ENCODE results near the gene EPB41L4B.
"Not testable (repeated sequence)": the region's sequence is repeated elsewhere in the genome, so short reads cannot be mapped to it uniquely, and the experiment has no call there.

The EPB41L4B gene

GRCh38 chr9:109320742-109321448 is at the start of gene EPB41L4B:
EPB41L4B (minus strand) TSS chr9:109321059; CDS start chr9:109320446, 613 bp downstream.
- DNase-seq: peak; percentile 88

DNA sequence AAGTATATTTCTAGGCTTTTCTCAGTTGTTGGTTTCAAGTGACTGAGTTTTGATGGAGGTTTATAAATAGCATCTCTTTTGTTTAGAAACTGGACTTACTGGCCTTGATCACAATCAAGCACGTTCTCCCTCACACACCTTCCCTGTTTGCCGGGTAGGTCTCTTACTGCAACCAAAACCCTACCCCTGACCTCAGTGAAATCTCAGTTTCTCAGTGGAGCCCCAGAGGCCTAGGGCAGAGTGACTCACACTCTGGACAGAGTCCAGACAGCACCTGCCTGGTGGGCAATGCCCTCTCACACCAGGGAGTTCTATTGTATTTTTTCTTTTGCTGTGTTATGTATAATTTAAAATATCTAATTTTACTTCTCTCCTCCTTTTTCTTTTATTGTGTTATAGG is 48.4 kb upstream of the EPB41L4B start:
- no peak for DNase-seq

- DNase-seq: no peak
Measured at GRCh38 chr9:109360771-109361170, 39.9 kb upstream of the EPB41L4B start.

- DNase-seq: not testable (repeated sequence)
Measured at GRCh38 chr9:109358968-109359603, 38.2 kb upstream of the EPB41L4B start.

DNA sequence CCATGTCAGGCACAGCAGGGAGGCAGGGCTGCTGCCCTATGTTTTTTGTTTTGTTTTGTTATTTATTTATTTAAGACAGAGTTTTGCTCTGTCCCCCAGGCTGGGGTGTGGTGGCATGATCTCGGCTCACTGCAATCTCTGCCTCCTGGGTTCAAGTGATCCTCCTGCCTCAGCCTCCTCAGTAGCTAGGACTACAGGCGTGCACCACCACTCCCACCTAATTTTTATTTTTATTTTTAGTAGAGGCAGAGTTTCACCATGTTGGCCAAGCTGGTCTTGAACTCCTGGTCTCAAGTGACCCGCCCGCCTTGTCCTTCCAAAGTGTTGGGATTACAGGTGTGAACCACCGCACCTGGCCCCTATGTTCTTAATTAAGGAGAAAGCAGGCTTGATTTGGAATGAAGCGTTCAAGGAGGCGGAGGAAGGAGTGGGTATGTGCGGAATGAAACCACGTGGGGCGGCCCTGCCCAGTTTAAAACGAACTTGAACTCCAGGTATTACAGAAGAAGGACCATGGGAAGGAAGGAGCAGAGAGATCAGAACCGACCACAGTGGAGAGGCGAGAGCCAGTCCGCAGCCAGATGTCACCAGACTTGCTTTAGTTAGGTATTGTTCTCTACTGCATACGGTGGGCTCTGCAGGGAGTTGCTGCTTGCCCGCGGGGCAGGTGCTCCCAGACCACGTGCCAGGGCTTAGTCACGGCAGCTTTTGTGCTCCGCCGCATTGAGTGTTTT is 34.9 kb upstream of the EPB41L4B start:
- DNase-seq: no peak

DNA sequence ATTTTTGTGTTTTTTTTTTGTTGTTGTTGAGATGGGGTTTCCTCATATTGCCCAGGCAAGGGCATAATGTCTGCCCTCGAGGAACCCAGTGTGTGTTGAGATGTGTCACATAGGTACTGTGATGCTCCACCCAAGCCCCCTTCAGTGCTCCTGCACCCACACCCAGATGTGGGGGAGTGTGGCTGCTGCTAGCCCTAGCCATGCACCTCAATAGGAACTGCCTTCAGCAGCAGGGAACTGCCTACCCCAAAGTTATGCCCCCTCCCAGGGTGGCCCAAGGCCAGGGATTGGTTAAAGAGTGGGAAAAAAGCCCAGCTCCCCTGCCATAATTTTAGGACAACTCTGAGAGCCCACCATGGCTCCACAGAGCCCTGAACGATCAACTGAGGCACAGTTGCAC is 33.3 kb upstream of the EPB41L4B start:
- DNase-seq: no peak

- DNase-seq: no peak
Measured at GRCh38 chr9:109351032-109351431, 30.2 kb upstream of the EPB41L4B start.

- DNase-seq: no peak
Measured at GRCh38 chr9:109349421-109349846, 28.6 kb upstream of the EPB41L4B start.

GRCh38 chr9:109346904-109347303 is 26.0 kb upstream of the EPB41L4B start:
- DNase-seq: no peak

DNA sequence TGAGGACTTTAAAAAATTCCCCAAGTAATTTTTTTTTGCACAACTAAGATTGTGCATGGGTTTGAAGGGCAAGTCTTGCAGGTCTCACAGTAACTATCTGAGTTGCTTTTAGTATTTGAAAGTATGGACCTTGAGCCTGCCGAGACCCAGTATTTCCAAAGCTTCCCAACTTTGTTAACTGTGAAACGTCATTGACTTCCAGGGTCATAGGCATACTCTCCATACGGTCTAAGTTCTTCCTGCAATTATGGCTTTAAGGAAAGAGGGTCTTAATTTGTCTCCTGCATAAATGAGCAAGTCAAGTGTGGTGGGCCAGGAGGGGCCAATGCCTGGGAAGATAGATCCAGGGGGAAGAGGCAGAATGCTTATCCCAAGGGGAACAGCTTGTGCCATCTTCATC is 24.0 kb upstream of the EPB41L4B start:
- no peak for DNase-seq

- no peak for DNase-seq
Measured at GRCh38 chr9:109342878-109343277, 22.0 kb upstream of the EPB41L4B start.

GRCh38 chr9:109341561-109341960 is 20.7 kb upstream of the EPB41L4B start:
- no peak for DNase-seq

- DNase-seq: not testable (repeated sequence)
Measured at GRCh38 chr9:109340979-109341378, 20.1 kb upstream of the EPB41L4B start.

GRCh38 chr9:109336409-109336808 is 15.6 kb upstream of the EPB41L4B start:
- no peak for DNase-seq

GRCh38 chr9:109335929-109336328 is 15.1 kb upstream of the EPB41L4B start:
- no peak for DNase-seq

- no peak for DNase-seq
Measured at GRCh38 chr9:109335121-109335520, 14.3 kb upstream of the EPB41L4B start.

DNA sequence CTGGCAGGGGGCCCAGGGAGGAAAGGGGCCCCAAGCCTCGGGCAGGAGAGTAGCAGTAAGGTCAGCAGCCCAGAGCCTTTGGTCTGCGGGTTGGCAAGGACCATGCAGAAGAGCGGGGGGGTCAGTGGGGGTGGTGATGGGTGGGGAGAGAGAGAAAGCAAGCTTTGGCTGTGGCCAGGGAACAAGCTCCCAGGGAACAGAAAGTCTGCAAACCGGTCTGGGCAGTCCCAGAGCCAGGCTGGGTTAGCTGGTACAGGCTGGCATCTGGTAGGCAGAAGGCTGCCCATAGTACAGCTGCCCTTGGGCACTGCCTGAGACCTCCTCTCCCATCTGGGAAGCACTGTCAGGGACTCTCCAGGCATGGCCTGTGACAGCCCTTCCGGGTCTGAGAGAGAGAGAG is 10.5 kb upstream of the EPB41L4B start:
- DNase-seq: no peak

GRCh38 chr9:109329638-109330258 is 8.9 kb upstream of the EPB41L4B start:
- no peak for DNase-seq

- no peak for DNase-seq
Measured at GRCh38 chr9:109328978-109329637, 8.2 kb upstream of the EPB41L4B start.

DNA sequence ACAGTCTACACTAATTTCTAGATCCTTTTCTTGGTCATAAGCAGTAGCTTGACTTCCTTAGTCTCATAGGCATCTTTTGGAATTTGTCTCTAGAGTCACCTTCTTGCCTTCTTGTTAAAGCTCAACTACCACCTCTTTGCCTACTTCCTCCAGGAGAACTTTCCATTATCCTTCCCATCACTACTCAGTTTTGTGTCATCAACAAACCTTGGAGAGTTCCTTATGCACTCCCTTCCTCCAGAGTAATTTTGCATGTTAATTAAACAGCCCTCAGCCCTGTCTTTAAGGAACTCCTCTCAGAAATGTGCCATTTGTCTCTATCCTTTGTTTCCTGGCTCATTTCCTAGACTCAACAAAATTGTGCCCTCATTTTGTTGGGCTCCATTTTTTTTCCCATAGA is 4.2 kb upstream of the EPB41L4B start:
- DNase-seq: no peak

DNA sequence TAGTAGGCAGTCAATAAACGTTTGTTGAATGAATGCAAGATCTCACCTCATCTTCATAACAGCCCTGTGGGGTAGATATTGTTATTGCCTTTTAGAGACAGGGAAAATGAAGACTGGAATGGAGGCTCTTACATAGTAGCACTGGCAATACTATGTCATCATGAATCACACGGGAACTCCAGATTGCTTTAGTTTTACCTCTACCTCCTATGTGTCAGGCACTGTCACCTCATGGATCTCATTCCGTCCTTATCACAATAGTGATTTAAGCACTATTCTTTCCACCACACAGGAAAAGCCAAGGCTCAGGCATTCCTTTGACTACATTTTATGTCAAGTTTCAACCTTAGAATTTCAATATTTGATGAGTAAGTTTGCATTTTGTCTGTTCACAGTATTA is 2.9 kb upstream of the EPB41L4B start:
- no peak for DNase-seq

GRCh38 chr9:109321727-109322126 is 868 bp upstream of the EPB41L4B start:
- no peak for DNase-seq

DNA sequence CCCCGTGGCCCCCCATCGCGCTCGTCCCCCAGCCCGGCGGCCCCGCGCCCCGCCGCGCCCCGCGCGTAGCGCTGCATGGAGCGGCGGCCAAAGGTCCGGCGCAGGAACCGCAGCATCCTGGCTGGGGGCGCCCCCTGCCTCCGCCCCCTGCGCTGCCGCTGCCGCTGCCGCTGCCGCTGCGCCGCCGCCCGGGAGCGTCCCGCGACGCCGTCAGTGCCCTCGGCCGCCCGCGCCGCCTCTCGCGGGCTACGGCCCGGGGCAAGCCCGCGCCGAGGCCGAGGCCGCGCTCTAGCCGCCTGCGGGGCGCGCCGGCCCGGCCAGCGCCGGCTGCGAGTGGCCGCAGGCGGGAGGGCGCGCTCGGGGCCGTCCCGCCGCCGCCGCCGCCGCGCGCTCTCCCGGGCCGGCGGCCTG is 523 bp downstream of the EPB41L4B start:
- no peak for DNase-seq

Data from stimulated activated CD4-positive, alpha-beta T cell treated with anti-CD3 and anti-CD28 coated beads, Interleukin-2, amount 100 ng/mL, for 48 hours (primary cell).